SK-N-SH (cell line): ENCODE measurements around the gene FSIP1. TPM values are rescaled to one million over a fixed set of nuclear protein-coding genes. Genes with fewer than 3 reads are reported as not detected.
A peak's percentile ranks its signal among the peaks of the same experiment; 100 is the strongest.

Source experiments
- CTCF ChIA-PET: fragments of 300-600, 350-600 bp; formaldehyde crosslinking; extraction: SDS; loops from one replicate; lab custom pipeline; 2021; lab: Yijun Ruan, JAX
- POLR2A ChIA-PET: fragments of 350-600 bp; sonication (Branson Sonifier 250); formaldehyde crosslinking; extraction: SDS; loops from one replicate; lab custom pipeline; 2020; ENCODE audit warnings: antibody characterized with exemption, inconsistent platforms; lab: Yijun Ruan, JAX
- DNase-seq: peaks from one replicate; pipeline ENCODE4 v3.0.0; 2012
- H2AFZ ChIP-seq: fragments of 200-600 bp; sonication (generic); 2 replicates; pipeline ENCODE4 v1.8.1; 2016; ENCODE audit warnings: antibody characterized with exemption, mild to moderate bottlenecking, low read depth
- H3F3A ChIP-seq: fragments of 200-600 bp; sonication (generic); replicated peaks from 2 replicates; pipeline ENCODE3; 2016; ENCODE audit warnings: antibody characterized with exemption, mild to moderate bottlenecking; ENCODE audit not compliant: insufficient read depth
- H3K27ac ChIP-seq, 2 experiments: fragments of 200-500 bp in 1 of 2; fragments of 200-600 bp in 1 of 2; sonication (Bioruptor generic) in 1 of 2; sonication (generic), shearing (Covaris generic) in 1 of 2; 2 replicates each; pipeline versions ENCODE4 v1.5.1 to v1.6.1; 2014 to 2016; ENCODE audit warnings: low read depth in 2 of 2, inconsistent platforms in 1 of 2, low read length in 1 of 2, mild to moderate bottlenecking in 1 of 2, mixed read lengths in 1 of 2
- H3K27me3 ChIP-seq: fragments of 200-600 bp; sonication (generic), shearing (Covaris generic); 2 replicates; pipeline ENCODE4 v1.6.1; 2016; ENCODE audit warnings: mixed run types; ENCODE audit not compliant: insufficient read depth
- H3K36me3 ChIP-seq, 2 experiments: fragments of 200-500 bp in 1 of 2; fragments of 200-600 bp in 1 of 2; sonication (Bioruptor generic) in 1 of 2; sonication (generic) in 1 of 2; replicated peaks in 1 of 2; 2 replicates each; pipeline versions ENCODE3 to v1.5.1; 2014 to 2016; ENCODE audit warnings: low read length in 1 of 2, mild to moderate bottlenecking in 1 of 2; ENCODE audit not compliant: insufficient read depth in 2 of 2, control insufficient read depth in 1 of 2
- H3K4me1 ChIP-seq, 2 experiments: fragments of 200-500 bp in 1 of 2; fragments of 200-600 bp in 1 of 2; sonication (Bioruptor generic) in 1 of 2; sonication (generic), shearing (Covaris generic) in 1 of 2; 2 replicates each; pipeline versions ENCODE4 v1.5.1 to v1.6.1; 2014 to 2016; ENCODE audit warnings: low read depth in 1 of 2, low read length in 1 of 2, mixed run types in 1 of 2; ENCODE audit not compliant: insufficient read depth in 2 of 2, control insufficient read depth in 1 of 2
- H3K4me2 ChIP-seq: fragments of 200-600 bp; sonication (generic), shearing (Covaris generic); 2 replicates; pipeline ENCODE4 v1.6.1; 2017; ENCODE audit warnings: mixed run types
- H3K4me3 ChIP-seq, 2 experiments: fragments of 200-500 bp in 1 of 2; fragments of 200-600 bp in 1 of 2; sonication (Bioruptor generic) in 1 of 2; sonication (generic), shearing (Covaris generic) in 1 of 2; 2 replicates each; pipeline versions ENCODE4 v1.5.1 to v1.8.1; 2014 to 2016; ENCODE audit warnings: low read depth in 2 of 2, inconsistent platforms in 1 of 2, low read length in 1 of 2, mild to moderate bottlenecking in 1 of 2, mixed read lengths in 1 of 2, moderate library complexity in 1 of 2
- H3K79me2 ChIP-seq: fragments of 200-600 bp; sonication (generic); 2 replicates; pipeline ENCODE4 v1.8.1; 2017; ENCODE audit warnings: mild to moderate bottlenecking; ENCODE audit not compliant: insufficient read depth
- H3K9ac ChIP-seq: fragments of 200-600 bp; sonication (generic); 2 replicates; pipeline ENCODE4 v1.6.1; 2017; ENCODE audit warnings: mixed run types
- H3K9me2 ChIP-seq: fragments of 200-600 bp; sonication (generic); 2 replicates; pipeline ENCODE4 v1.6.1; 2017; ENCODE audit warnings: mixed run types
- H3K9me3 ChIP-seq: fragments of 200-600 bp; sonication (generic); 2 replicates; pipeline ENCODE4 v1.6.1; 2017; ENCODE audit warnings: mixed run types, mild to moderate bottlenecking, moderate library complexity
- H4K20me1 ChIP-seq: fragments of 200-600 bp; sonication (generic); 2 replicates; pipeline ENCODE4 v1.6.1; 2017; ENCODE audit warnings: mild to moderate bottlenecking, mixed run types; ENCODE audit not compliant: insufficient read depth
- EP300 ChIP-seq, 2 experiments: IDR thresholded peaks; 2 replicates each; pipeline versions ENCODE4 v1.4.0 to v1.6.1; 2012; ENCODE audit warnings: borderline replicate concordance in 1 of 2, low read depth in 1 of 2, low read length in 1 of 2
- FOSL2 ChIP-seq: IDR thresholded peaks from 2 replicates; pipeline ENCODE4 v1.4.0; 2012; ENCODE audit warnings: low read depth, mild to moderate bottlenecking, moderate library complexity, borderline replicate concordance
- FOXJ3 ChIP-seq: sonication (generic); formaldehyde crosslinking; IDR thresholded peaks from 2 replicates; pipeline ENCODE4 v1.5.1; 2020; ENCODE audit warnings: mild to moderate bottlenecking, missing genetic modification reagents
- GABPA ChIP-seq: IDR thresholded peaks from 2 replicates; pipeline ENCODE4 v1.4.0; 2012; ENCODE audit warnings: low read depth, mild to moderate bottlenecking
- JUND ChIP-seq: IDR thresholded peaks from 2 replicates; pipeline ENCODE4 v1.4.0; 2012
- MEF2A ChIP-seq: IDR thresholded peaks from 2 replicates; pipeline ENCODE4 v1.4.0; 2012; ENCODE audit warnings: low read depth, borderline replicate concordance
- MXI1 ChIP-seq: IDR thresholded peaks from 2 replicates; pipeline ENCODE4 v1.6.1; 2012; ENCODE audit warnings: mild to moderate bottlenecking, low read depth, low read length, improper control_type of control experiment
- NFIC ChIP-seq: IDR thresholded peaks from 2 replicates; pipeline ENCODE4 v1.4.0; 2012; ENCODE audit warnings: borderline replicate concordance
- NRF1 ChIP-seq: IDR thresholded peaks from 2 replicates; pipeline ENCODE4 v1.6.1; 2012; ENCODE audit warnings: low read depth, mild to moderate bottlenecking, low read length
- POLR2AphosphoS5 ChIP-seq: IDR thresholded peaks from 2 replicates; pipeline ENCODE4 v1.6.1; 2012; ENCODE audit warnings: low read depth, low read length
- RCOR1 ChIP-seq: fragments of 150-350 bp; IDR thresholded peaks from 2 replicates; pipeline ENCODE4 v1.6.1; 2017; ENCODE audit warnings: antibody characterized with exemption, low read length
- RXRA ChIP-seq: IDR thresholded peaks from 2 replicates; pipeline ENCODE4 v1.4.0; 2012; ENCODE audit warnings: low read depth, mild to moderate bottlenecking, borderline replicate concordance
- SIN3A ChIP-seq: IDR thresholded peaks from 2 replicates; pipeline ENCODE4 v1.6.1; 2012; ENCODE audit warnings: low read depth, mild to moderate bottlenecking, low read length, moderate library complexity, borderline replicate concordance
- SMC3 ChIP-seq: IDR thresholded peaks from 2 replicates; pipeline ENCODE4 v1.6.1; 2012; ENCODE audit warnings: low read depth, low read length, improper control_type of control experiment
- TAF1 ChIP-seq: IDR thresholded peaks from 2 replicates; pipeline ENCODE4 v1.6.1; 2012; ENCODE audit warnings: low read depth, mild to moderate bottlenecking, low read length, moderate library complexity, borderline replicate concordance
- TCF12 ChIP-seq: IDR thresholded peaks from 2 replicates; pipeline ENCODE4 v1.4.0; 2012
- TEAD4 ChIP-seq: IDR thresholded peaks from 2 replicates; pipeline ENCODE4 v1.4.0; 2012; ENCODE audit warnings: mild to moderate bottlenecking, borderline replicate concordance; ENCODE audit not compliant: insufficient read depth
- WGBS: methylation state at CpG from one replicate; pipeline ENCODE4 v1.1.6; 2017; ENCODE audit warnings: low lambda C conversion rate; 5-methylcytosine and 5-hydroxymethylcytosine counted together
- polyA plus RNA-seq, 3 experiments: library from polyadenylated mRNA; depleted of rRNA; stranded (reverse); fragments of >200 nt; gene quantifications; 2 replicates each; pipeline ENCODE4 v1.2.3, GENCODE V29; 2012
- TF ChIP-seq, protein P1 (sequence below): fragments of 150-350 bp; IDR thresholded peaks from 2 replicates; pipeline ENCODE4 v1.6.1; 2017; ENCODE audit warnings: antibody characterized with exemption, low read length, low read depth, borderline replicate concordance

Gene FSIP1
- polyA plus RNA-seq, 1 of the 3 experiments (the other 2 are of a cell fraction), result 0.43 TPM

DNA sequence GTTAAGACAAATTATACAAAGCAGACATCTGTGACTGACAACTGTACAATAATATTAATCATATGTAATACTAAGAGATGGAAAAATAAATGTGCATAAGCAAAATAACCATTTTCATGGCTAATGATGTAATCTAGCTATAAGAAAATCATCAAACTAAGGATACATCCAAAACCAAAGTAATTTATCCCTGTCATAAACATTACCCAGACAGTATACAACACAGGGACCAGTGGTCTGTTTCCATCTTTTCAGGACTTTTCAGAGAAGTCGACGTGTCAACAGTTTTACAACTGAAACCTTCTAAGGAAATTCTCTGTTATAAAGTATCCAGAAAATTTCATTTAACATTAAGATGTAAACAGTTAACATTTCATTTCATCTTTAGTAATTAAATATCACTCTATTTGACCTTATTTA is 190.7 kb downstream of the FSIP1 start:
- DNase-seq, result no peak
- Histone ChIP-seq H3K79me2 (peaks cover 7% of the 10 kb centered on the region; the same call in 1 of the 2 replicates), H4K20me1 (peaks cover 94% of the 10 kb centered on the region), H3K4me3 (no peak overlapping the region), H3F3A (peaks cover 100% of the 10 kb centered on the region), H3K9ac (no peak overlapping the region), H3K27me3 (no peaks in the 10 kb centered on the region), H3K4me2 (no peak overlapping the region), H2AFZ (no peak overlapping the region), H3K9me3 (no peaks in the 10 kb centered on the region), H3K36me3 (peaks cover 95 to 99% of the 10 kb centered on the region in 2 experiments), H3K27ac (peak overlapping the region in 1 of 2 experiments; percentile 31; a peak in 1 of 4 replicates), H3K4me1 (peaks cover 0 to 7% of the 10 kb centered on the region in 2 experiments; a peak in 2 of 4 replicates), H3K9me2 (no peaks in the 10 kb centered on the region)
- ChIA-PET CTCF (interaction anchor here (0.9 kb wide), 1 partner anchor 12 kb away, joined by 6 read pairs; no protein-coding TSS in a partner anchor), POLR2A (no interaction called here)
- TF ChIP-seq TAF1 (no peak), TCF12 (no peak), RCOR1 (no peak)
- TF ChIP-seq, protein P1, sequence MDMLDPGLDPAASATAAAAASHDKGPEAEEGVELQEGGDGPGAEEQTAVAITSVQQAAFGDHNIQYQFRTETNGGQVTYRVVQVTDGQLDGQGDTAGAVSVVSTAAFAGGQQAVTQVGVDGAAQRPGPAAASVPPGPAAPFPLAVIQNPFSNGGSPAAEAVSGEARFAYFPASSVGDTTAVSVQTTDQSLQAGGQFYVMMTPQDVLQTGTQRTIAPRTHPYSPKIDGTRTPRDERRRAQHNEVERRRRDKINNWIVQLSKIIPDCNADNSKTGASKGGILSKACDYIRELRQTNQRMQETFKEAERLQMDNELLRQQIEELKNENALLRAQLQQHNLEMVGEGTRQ, result no peak
- 91% methylated on average over 2 of the region's 2 CpGs for WGBS

DNA sequence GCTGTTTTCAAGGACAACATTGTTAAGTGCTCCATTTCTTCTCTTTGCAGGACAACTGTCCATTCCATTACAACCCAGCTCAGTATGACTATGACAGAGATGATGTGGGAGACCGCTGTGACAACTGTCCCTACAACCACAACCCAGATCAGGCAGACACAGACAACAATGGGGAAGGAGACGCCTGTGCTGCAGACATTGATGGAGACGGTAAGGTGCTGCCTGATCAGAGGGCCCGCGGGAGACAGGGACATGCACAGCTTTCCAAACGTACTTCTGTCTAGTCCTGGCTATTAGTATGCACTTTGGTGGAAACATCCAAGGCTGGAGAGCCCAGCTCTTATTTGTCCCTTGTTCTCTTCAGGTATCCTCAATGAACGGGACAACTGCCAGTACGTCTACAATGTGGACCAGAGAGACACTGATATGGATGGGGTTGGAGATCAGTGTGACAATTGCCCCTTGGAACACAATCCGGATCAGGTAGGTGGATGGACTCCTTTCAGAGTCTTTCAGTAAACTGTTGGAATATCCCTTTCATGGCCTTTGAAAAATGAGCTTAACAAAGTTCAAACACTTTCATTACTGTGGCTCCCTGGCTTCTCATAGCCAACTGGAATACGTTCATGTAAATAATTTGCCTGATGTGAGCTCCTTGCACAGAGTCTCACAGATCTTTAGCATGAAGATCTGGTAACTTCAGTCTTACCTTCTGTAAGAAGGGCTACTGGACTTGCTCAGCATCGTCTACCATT is 191.3 kb downstream of the FSIP1 start:
- no peaks in the 10 kb centered on the region for H3K9me2 ChIP-seq
- no peaks in the 10 kb centered on the region for H3K9me3 ChIP-seq
- H2AFZ ChIP-seq, result no peak overlapping the region
- ChIA-PET CTCF (interaction anchor here (0.9 kb wide), 1 partner anchor 11 kb away, joined by 6 read pairs; no protein-coding TSS in a partner anchor), POLR2A (no interaction called here)
- no peak for DNase-seq
- H3F3A ChIP-seq, result peaks cover 100% of the 10 kb centered on the region
- no peak overlapping the region for H3K9ac ChIP-seq
- no peaks in the 10 kb centered on the region for H3K27me3 ChIP-seq
- no peak overlapping the region for H3K4me2 ChIP-seq
- 94% methylated on average over 8 of the region's 11 CpGs for WGBS
- H3K4me1 ChIP-seq, result peaks cover 0 to 7% of the 10 kb centered on the region in 2 experiments; a peak in 2 of 4 replicates
- TF ChIP-seq NFIC, result no peak
- peak; percentile 15; the same call in 1 of the 2 replicates for TF ChIP-seq POLR2AphosphoS5
- TF ChIP-seq RXRA, result no peak
- no peak for TF ChIP-seq FOSL2
- no peak for TF ChIP-seq FOXJ3 (CRISPR knock-in tag)
- no peak for TF ChIP-seq TEAD4
- TF ChIP-seq SIN3A, result no peak
- TF ChIP-seq MEF2A, result no peak
- TF ChIP-seq SMC3, result no peak
- no peak for TF ChIP-seq NRF1
- TF ChIP-seq JUND, result 0 out of 2 replicates have a peak, but pooled peaks have one; percentile 4
- no peak for TF ChIP-seq GABPA
- TF ChIP-seq MXI1, result no peak
- TF ChIP-seq EP300 (IDR thresholded peaks at IDR 0.05; ENCODE audit: borderline replicate concordance in 1 of 2, low read depth in 1 of 2, low read length in 1 of 2), result no peak
- peaks cover 7% of the 10 kb centered on the region; the same call in 1 of the 2 replicates for H3K79me2 ChIP-seq
- H3K4me3 ChIP-seq, result no peak overlapping the region
- H3K36me3 ChIP-seq, result peaks cover 95 to 99% of the 10 kb centered on the region in 2 experiments
- H4K20me1 ChIP-seq, result peaks cover 94% of the 10 kb centered on the region
- H3K27ac ChIP-seq, result peak overlapping the region in 1 of 2 experiments; percentile 31; a peak in 1 of 4 replicates
